B cell (primary cell): ENCODE data around the gene EFNA2. TPM values are rescaled to one million over a fixed set of nuclear protein-coding genes. Genes with fewer than 3 reads are reported as not detected.
A peak's percentile ranks its signal among the peaks of the same experiment; 100 is the strongest.

Experiments used
- ATAC-seq: fragments of 200-7000 bp; cut with Tn5 transposase; one replicate; pipeline ENCODE4 v1.10.0; 2021; ENCODE audit warnings: low read depth, mild to moderate bottlenecking, moderate number of reproducible peaks, moderate library complexity
- CTCF ChIA-PET: fragments of 350-600 bp; sonication (Branson Sonifier 250); formaldehyde crosslinking; loops from one replicate; lab custom pipeline; 2021; ENCODE audit warnings: antibody characterized with exemption, inconsistent platforms; lab: Charles Lee
- POLR2A ChIA-PET: fragments of 350-600 bp; sonication (Branson Sonifier 250); formaldehyde crosslinking; loops from one replicate; lab custom pipeline; 2021; ENCODE audit warnings: antibody characterized with exemption; lab: Charles Lee
- DNase-seq: peaks from one replicate; pipeline ENCODE4 v3.0.0; 2013
- H2AFZ ChIP-seq: 2 replicates; pipeline ENCODE4 v1.6.1; 2012; ENCODE audit warnings: mild to moderate bottlenecking, low read depth, low read length; ENCODE audit not compliant: insufficient read depth, poor library complexity, severe bottlenecking
- H3K27ac ChIP-seq, 2 donors: 1 replicate in 1 of 2; 2 replicates in 1 of 2; pipeline ENCODE4 v1.5.1; 2012 to 2013; ENCODE audit warnings: low read length in 2 of 2, mild to moderate bottlenecking in 2 of 2, moderate library complexity in 1 of 2
- H3K27me3 ChIP-seq, 4 experiments: fragments of 200-600 bp in 1 of 4; sonication (generic) in 1 of 4; replicated peaks in 1 of 4; 1 replicate in 2 of 4; 2 replicates in 2 of 4; pipeline versions ENCODE4 v1.6.1 to v1.7.0; 2013 to 2016; ENCODE audit warnings: low read length in 3 of 4, mild to moderate bottlenecking in 2 of 4, mixed read lengths in 1 of 4, moderate library complexity in 1 of 4; ENCODE audit not compliant: insufficient read depth in 4 of 4, control insufficient read depth in 3 of 4; ENCODE audit errors: control extremely low read depth in 1 of 4
- H3K36me3 ChIP-seq, 2 experiments: replicated peaks in 1 of 2; 1 replicate in 1 of 2; 2 replicates in 1 of 2; pipeline versions ENCODE4 v1.6.1 to v1.7.1; 2013; ENCODE audit warnings: low read length in 1 of 2; ENCODE audit not compliant: insufficient read depth in 2 of 2, control insufficient read depth in 1 of 2; ENCODE audit errors: control extremely low read depth in 1 of 2, extremely low read depth in 1 of 2
- H3K4me1 ChIP-seq, 2 donors: fragments of 200-600 bp in 1 of 2; sonication (generic) in 1 of 2; 1 replicate in 1 of 2; 2 replicates in 1 of 2; pipeline versions ENCODE4 v1.5.1 to v1.6.1; 2013 to 2017; ENCODE audit warnings: low read length in 2 of 2; ENCODE audit not compliant: control insufficient read depth in 2 of 2, insufficient read depth in 2 of 2
- H3K4me2 ChIP-seq: replicated peaks from 2 replicates; pipeline ENCODE3; 2012; ENCODE audit warnings: mild to moderate bottlenecking, low read depth, low read length; ENCODE audit not compliant: poor library complexity, severe bottlenecking
- H3K4me3 ChIP-seq, 5 experiments: fragments of 200-600 bp in 1 of 5; sonication (generic) in 1 of 5; 1 replicate in 3 of 5; 2 replicates in 2 of 5; pipeline versions ENCODE4 v1.5.1 to v1.7.0; 2011 to 2016; ENCODE audit warnings: low read length in 4 of 5, mild to moderate bottlenecking in 4 of 5, low read depth in 2 of 5, control low read depth in 1 of 5, moderate library complexity in 1 of 5; ENCODE audit not compliant: insufficient read depth in 1 of 5; ENCODE audit errors: control extremely low read depth in 1 of 5, extremely low read depth in 1 of 5
- H3K79me2 ChIP-seq: fragments of 200-600 bp; sonication (generic); one replicate; pipeline ENCODE4 v1.6.0; 2016; ENCODE audit warnings: low read length; ENCODE audit not compliant: control insufficient read depth, insufficient read depth
- H3K9ac ChIP-seq: fragments of 200-600 bp; sonication (generic); 2 replicates; pipeline ENCODE4 v1.6.1; 2017; ENCODE audit warnings: mild to moderate bottlenecking, low read length, moderate library complexity
- H3K9me3 ChIP-seq, 3 donors: one replicate each; pipeline versions ENCODE4 v1.6.1 to v1.7.1; 2013; ENCODE audit warnings: low read length in 2 of 3; ENCODE audit not compliant: control insufficient read depth in 2 of 3, insufficient read depth in 1 of 3; ENCODE audit errors: control extremely low read depth in 1 of 3
- H4K20me1 ChIP-seq: 2 replicates; pipeline ENCODE4 v1.6.0; 2012; ENCODE audit warnings: mild to moderate bottlenecking, low read length; ENCODE audit not compliant: insufficient read depth, control insufficient read depth, poor library complexity, severe bottlenecking
- H3K27ac Mint-ChIP-seq: one replicate; pipeline ENCODE4 v1.8.0; 2021; ENCODE audit warnings: mixed read lengths
- H3K27me3 Mint-ChIP-seq: one replicate; pipeline ENCODE4 v1.8.0; 2021; ENCODE audit warnings: mixed read lengths
- H3K4me1 Mint-ChIP-seq: one replicate; pipeline ENCODE4 v1.8.0; 2021; ENCODE audit warnings: mixed read lengths
- H3K4me3 Mint-ChIP-seq: one replicate; pipeline ENCODE4 v1.8.0; 2021; ENCODE audit warnings: mixed read lengths
- H3K9me3 Mint-ChIP-seq: one replicate; pipeline ENCODE4 v1.8.0; 2022; ENCODE audit warnings: mixed read lengths; ENCODE audit not compliant: insufficient read depth
- CTCF ChIP-seq: fragments of 200-600 bp; IDR thresholded peaks from one replicate; pipeline ENCODE4 v1.8.0; 2022; ENCODE audit warnings: antibody characterized with exemption, mild to moderate bottlenecking
- EZH2 ChIP-seq: IDR thresholded peaks from 2 replicates; pipeline ENCODE4 v1.6.1; 2012; ENCODE audit warnings: borderline replicate concordance, low read depth, mild to moderate bottlenecking, moderate library complexity, low read length; ENCODE audit not compliant: insufficient read depth, poor library complexity, severe bottlenecking
- WGBS: methylation state at CpG from one replicate; pipeline ENCODE4 v1.1.5; 2013; ENCODE audit warnings: missing lambda C conversion rate; ENCODE audit not compliant: insufficient coverage; 5-methylcytosine and 5-hydroxymethylcytosine counted together
- intact Hi-C: fragments of 100-400 bp; cut with micrococcal nuclease; formaldehyde crosslinking; loops from one replicate; pipeline ENCODE4 v1.10.0; 2022
- polyA plus RNA-seq: library from polyadenylated mRNA; depleted of rRNA; stranded (reverse); fragments of >200 nt; gene quantifications from 2 replicates; pipeline ENCODE4 v1.2.3, GENCODE V29; 2012
- total RNA-seq, 2 donors: library from RNA; stranded (reverse); fragments of 120-200 nt in 1 of 2; gene quantifications; 1 replicate in 1 of 2; 2 replicates in 1 of 2; pipeline versions ENCODE4 v1.2.3 to v1.2.4, GENCODE V29; 2013 to 2022

EFNA2 gene
- total and polyA plus RNA-seq, 2 donors (not counting 1 experiment from before 2014, with no cell fraction given) = not detected

- CTCF ChIA-PET = interaction anchor here (8.0 kb wide), 1 partner anchor 17 kb away, joined by 658 read pairs; the partner anchor contains the start of gene CIRBP
- Mint-ChIP-seq H3K27me3 (no peaks in the 10 kb centered on the region), H3K4me3 (peak overlapping the region; percentile 41), H3K4me1 (peaks cover 25% of the 10 kb centered on the region), H3K27ac (peak overlapping the region; percentile 53), H3K9me3 (no peaks in the 10 kb centered on the region)
- Histone ChIP-seq H3K4me3 (peak overlapping the region in 4 of 5 experiments; percentile 41 to 71 (median 62)), H3K9me3 (no peaks in the 10 kb centered on the region), H3K79me2 (peaks cover 37% of the 10 kb centered on the region), H3K9ac (peak overlapping the region; percentile 88), H4K20me1 (peaks cover 37% of the 10 kb centered on the region), H2AFZ (no peak overlapping the region), H3K27ac (peak overlapping the region; percentile 84 to 90), H3K4me1 (peaks cover 24 to 52% of the 10 kb centered on the region in 2 donors), H3K27me3 (no peaks in the 10 kb centered on the region), H3K36me3 (peaks cover 0 to 10% of the 10 kb centered on the region in 2 experiments), H3K4me2 (peak overlapping the region; percentile 99)
- 61% methylated on average over 5 of the region's 8 CpGs for WGBS
- no peak for DNase-seq
- intact Hi-C loops = loop anchor here (10.0 kb wide), 3 partner anchors 223 to 1937 kb away; partner anchors contain the start of genes CNN2, NCLN, RNU6-2 and TMEM259
- TF ChIP-seq CTCF (no peak), EZH2 (no peak)
- POLR2A ChIA-PET = interaction anchor here (7.8 kb wide), 1 partner anchor 17 kb away, joined by 402 read pairs; the partner anchor contains the start of gene CIRBP
- ATAC-seq = no peak
These were observed 37.9 kb upstream of the EFNA2 start for GRCh38 chr19:1247748-1248138.

GRCh38 chr19:1248139-1248785 is 37.4 kb upstream of the EFNA2 start, which contains the start of gene MIDN:
Gene MIDN (plus strand): TSS chr19:1248583. CDS start chr19:1250297, 1,714 bp downstream.
- Histone ChIP-seq H3K4me3 (peak within 1 kb of the TSS in 4 of 5 experiments; percentile 62 to 95 (median 67)), H3K27ac (peak within 1 kb of the TSS; percentile 84 to 94), H3K9me3 (no peaks in the 10 kb centered on the region), H2AFZ (peak within 1 kb of the TSS; percentile 64), H4K20me1 (peaks cover 42% of the 10 kb centered on the region), H3K4me2 (peak within 1 kb of the TSS; percentile 99), H3K9ac (peak within 1 kb of the TSS; percentile 88), H3K27me3 (no peaks in the 10 kb centered on the region), H3K4me1 (peaks cover 26 to 56% of the 10 kb centered on the region in 2 donors), H3K79me2 (peaks cover 39% of the 10 kb centered on the region), H3K36me3 (peaks cover 0 to 11% of the 10 kb centered on the region in 2 experiments)
- WGBS = under 1% methylated on average over 47 of the region's 60 CpGs
- DNase-seq (peak; percentile 87), ATAC-seq (peak; percentile 7)
- H3K4me1 Mint-ChIP-seq = peaks cover 25% of the 10 kb centered on the region
- H3K27ac Mint-ChIP-seq = peak within 1 kb of the TSS; percentile 91
- no peaks in the 10 kb centered on the region for H3K27me3 Mint-ChIP-seq
- ChIA-PET POLR2A (interaction anchor here (0.6 to 2.5 kb wide), 4 partner anchors 11 to 21 kb away, joined by 3 to 33 read pairs (median 6); partner anchors contain the start of gene CIRBP), CTCF (interaction anchor here (2.3 kb wide), 1 partner anchor 19 kb away, joined by 31 read pairs; no protein-coding TSS in a partner anchor)
- intact Hi-C loops = loop anchor here (10.0 kb wide), 3 partner anchors 223 to 1937 kb away; partner anchors contain the start of genes CNN2, NCLN, RNU6-2 and TMEM259
- TF ChIP-seq EZH2 (no peak), CTCF (peak; percentile 35)
- no peaks in the 10 kb centered on the region for H3K9me3 Mint-ChIP-seq
- H3K4me3 Mint-ChIP-seq = peak within 1 kb of the TSS; percentile 86
